ENCODE results near the gene P3R3URF. TPM values are rescaled to one million over a fixed set of nuclear protein-coding genes. Genes with fewer than 3 reads are reported as not detected.
A peak's percentile ranks its signal among the peaks of the same experiment; 100 is the strongest.

P3R3URF gene
- total RNA-seq, 1 donor from 2014 or later: not detected

DNA sequence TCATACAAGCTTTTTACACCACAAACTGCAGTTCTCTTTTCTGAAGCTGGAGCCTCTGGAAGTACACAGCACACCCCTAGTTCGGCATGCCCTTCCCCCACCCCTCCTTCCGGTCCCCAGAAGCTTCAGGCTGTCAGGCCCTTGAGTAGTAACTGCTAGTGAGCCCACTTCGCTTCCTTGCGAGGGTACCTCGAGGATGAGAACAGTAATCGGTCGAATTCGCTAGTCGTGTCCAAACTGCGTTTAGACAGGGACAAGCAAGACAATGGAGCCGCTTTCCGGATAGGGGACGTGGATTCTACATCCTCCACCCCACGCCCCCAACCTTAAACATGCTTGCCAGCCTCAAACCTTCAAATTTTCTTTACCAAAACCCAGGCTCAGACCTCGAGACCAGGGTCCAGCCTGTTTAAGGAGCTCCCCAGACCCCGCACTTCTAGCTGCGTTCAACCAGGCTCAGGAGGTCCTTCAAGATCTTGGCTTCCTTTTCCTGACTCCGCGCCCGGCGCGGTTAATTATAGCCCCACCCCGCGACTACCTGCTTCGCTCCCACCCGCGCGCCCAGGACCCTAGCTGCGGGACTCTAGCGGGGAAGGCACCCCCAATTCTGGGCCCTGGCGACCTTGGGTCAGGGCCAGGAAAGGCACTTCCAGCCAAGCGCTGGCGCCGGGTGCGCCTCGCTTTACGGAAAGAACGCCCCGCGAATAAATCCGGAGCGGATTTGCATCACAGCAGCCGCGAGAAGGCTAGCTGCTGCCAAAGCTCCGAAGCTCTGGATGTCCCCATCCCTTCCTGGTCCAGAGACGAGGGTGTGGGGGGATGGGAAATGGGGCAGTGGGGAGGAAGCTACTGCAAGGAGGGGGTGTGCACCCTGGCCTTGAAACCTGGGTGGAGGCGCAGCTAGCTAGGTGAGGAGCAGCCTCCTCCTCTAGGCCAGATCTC is 9.5 kb downstream of the P3R3URF start:
- H3K4me1 Mint-ChIP-seq (ENCODE audit: low read depth, unreplicated experiment): no peaks in the 10 kb centered on the region
- no peak overlapping the region for H3K9ac ChIP-seq (ENCODE audit: low read length)
- H3K27ac ChIP-seq (ENCODE audit: low read depth, low read length): no peak overlapping the region
- H3K27me3 ChIP-seq (ENCODE audit: insufficient read depth, low read length): peaks cover 28% of the 10 kb centered on the region
- DNase-seq (ENCODE audit: low read depth) (no peak), FAIRE-seq (no peak)
- TF ChIP-seq EZH2 (IDR thresholded peaks at IDR 0.05; ENCODE audit: insufficient read depth, low read length): peak; percentile 30
- TF ChIP-seq, protein P1, sequence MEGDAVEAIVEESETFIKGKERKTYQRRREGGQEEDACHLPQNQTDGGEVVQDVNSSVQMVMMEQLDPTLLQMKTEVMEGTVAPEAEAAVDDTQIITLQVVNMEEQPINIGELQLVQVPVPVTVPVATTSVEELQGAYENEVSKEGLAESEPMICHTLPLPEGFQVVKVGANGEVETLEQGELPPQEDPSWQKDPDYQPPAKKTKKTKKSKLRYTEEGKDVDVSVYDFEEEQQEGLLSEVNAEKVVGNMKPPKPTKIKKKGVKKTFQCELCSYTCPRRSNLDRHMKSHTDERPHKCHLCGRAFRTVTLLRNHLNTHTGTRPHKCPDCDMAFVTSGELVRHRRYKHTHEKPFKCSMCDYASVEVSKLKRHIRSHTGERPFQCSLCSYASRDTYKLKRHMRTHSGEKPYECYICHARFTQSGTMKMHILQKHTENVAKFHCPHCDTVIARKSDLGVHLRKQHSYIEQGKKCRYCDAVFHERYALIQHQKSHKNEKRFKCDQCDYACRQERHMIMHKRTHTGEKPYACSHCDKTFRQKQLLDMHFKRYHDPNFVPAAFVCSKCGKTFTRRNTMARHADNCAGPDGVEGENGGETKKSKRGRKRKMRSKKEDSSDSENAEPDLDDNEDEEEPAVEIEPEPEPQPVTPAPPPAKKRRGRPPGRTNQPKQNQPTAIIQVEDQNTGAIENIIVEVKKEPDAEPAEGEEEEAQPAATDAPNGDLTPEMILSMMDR (IDR thresholded peaks at IDR 0.05; ENCODE audit: insufficient read depth, low read depth, low read length): no peak
- peak overlapping the region; percentile 48 for H3K4me3 ChIP-seq (ENCODE audit: insufficient read depth, low read depth, low read length)
- no peaks in the 10 kb centered on the region for H3K4me1 ChIP-seq (ENCODE audit: insufficient read depth, low read length)
- no peaks in the 10 kb centered on the region for H3K79me2 ChIP-seq (ENCODE audit: insufficient read depth, low read length)
- H3K9me3 Mint-ChIP-seq (ENCODE audit: unreplicated experiment): peaks cover 1% of the 10 kb centered on the region
- no peaks in the 10 kb centered on the region for H3K9me3 ChIP-seq (ENCODE audit: insufficient read depth, low read depth, low read length)
- H2AFZ ChIP-seq (ENCODE audit: low read depth, low read length): peak overlapping the region; percentile 73
- H3K4me3 Mint-ChIP-seq (ENCODE audit: unreplicated experiment): no peak overlapping the region
- H3K27ac Mint-ChIP-seq (ENCODE audit: unreplicated experiment): no peak overlapping the region
- peak overlapping the region; percentile 86 for H3K4me2 ChIP-seq (ENCODE audit: low read length)
- H3K36me3 ChIP-seq (ENCODE audit: insufficient read depth, low read length): no peaks in the 10 kb centered on the region
- H3K27me3 Mint-ChIP-seq (ENCODE audit: low read depth, unreplicated experiment): peaks cover 52% of the 10 kb centered on the region
- peaks cover 4% of the 10 kb centered on the region for H3K36me3 Mint-ChIP-seq (ENCODE audit: low read depth, unreplicated experiment)
- H4K20me1 ChIP-seq (ENCODE audit: insufficient read depth, low read length): no peaks in the 10 kb centered on the region

GRCh38 chr1:46160212-46160611 is 16.1 kb downstream of the P3R3URF start:
- Histone ChIP-seq H4K20me1 (ENCODE audit: insufficient read depth, low read length) (no peaks in the 10 kb centered on the region), H3K36me3 (ENCODE audit: insufficient read depth, low read length) (no peaks in the 10 kb centered on the region), H3K79me2 (ENCODE audit: insufficient read depth, low read length) (no peaks in the 10 kb centered on the region), H3K27me3 (ENCODE audit: insufficient read depth, low read length) (peaks cover 11% of the 10 kb centered on the region), H2AFZ (ENCODE audit: low read depth, low read length) (no peak overlapping the region), H3K4me2 (ENCODE audit: low read length) (no peak overlapping the region), H3K27ac (ENCODE audit: low read depth, low read length) (no peak overlapping the region), H3K9ac (ENCODE audit: low read length) (no peak overlapping the region), H3K4me1 (ENCODE audit: insufficient read depth, low read length) (no peaks in the 10 kb centered on the region), H3K9me3 (ENCODE audit: insufficient read depth, low read depth, low read length) (no peaks in the 10 kb centered on the region), H3K4me3 (ENCODE audit: insufficient read depth, low read depth, low read length) (no peak overlapping the region)
- FAIRE-seq (no peak), DNase-seq (ENCODE audit: low read depth) (no peak)
- no peak for TF ChIP-seq EZH2 (IDR thresholded peaks at IDR 0.05; ENCODE audit: insufficient read depth, low read length)
- TF ChIP-seq, protein P1 (IDR thresholded peaks at IDR 0.05; ENCODE audit: insufficient read depth, low read depth, low read length): no peak
- Mint-ChIP-seq H3K4me3 (ENCODE audit: unreplicated experiment) (no peak overlapping the region), H3K9me3 (ENCODE audit: unreplicated experiment) (peaks cover 1% of the 10 kb centered on the region), H3K27me3 (ENCODE audit: low read depth, unreplicated experiment) (peaks cover 9% of the 10 kb centered on the region), H3K36me3 (ENCODE audit: low read depth, unreplicated experiment) (peaks cover 2% of the 10 kb centered on the region), H3K4me1 (ENCODE audit: low read depth, unreplicated experiment) (no peaks in the 10 kb centered on the region), H3K27ac (ENCODE audit: unreplicated experiment) (no peak overlapping the region)

DNA sequence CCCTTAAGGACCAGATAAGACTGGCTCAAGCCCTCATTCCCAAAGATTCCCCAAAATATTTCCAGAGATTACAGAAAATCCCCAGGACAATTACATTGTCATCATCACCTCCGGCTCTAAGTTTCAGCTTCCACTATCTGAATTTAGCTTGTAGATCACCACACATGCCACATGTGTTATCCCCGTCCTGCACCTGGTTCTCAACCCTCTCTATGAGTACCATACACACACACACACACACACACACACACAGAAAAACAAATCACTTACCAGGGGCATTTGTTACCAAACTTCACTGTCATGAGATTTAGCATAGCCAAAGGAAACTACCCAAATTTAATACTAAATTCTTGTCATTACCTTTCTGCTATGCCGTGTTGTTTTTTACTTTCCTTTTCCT is 16.8 kb downstream of the P3R3URF start:
- Mint-ChIP-seq H3K9me3 (ENCODE audit: unreplicated experiment) (no peaks in the 10 kb centered on the region), H3K4me3 (ENCODE audit: unreplicated experiment) (no peak overlapping the region), H3K27ac (ENCODE audit: unreplicated experiment) (no peak overlapping the region), H3K27me3 (ENCODE audit: low read depth, unreplicated experiment) (peaks cover 4% of the 10 kb centered on the region), H3K36me3 (ENCODE audit: low read depth, unreplicated experiment) (no peaks in the 10 kb centered on the region), H3K4me1 (ENCODE audit: low read depth, unreplicated experiment) (no peaks in the 10 kb centered on the region)
- Histone ChIP-seq H3K36me3 (ENCODE audit: insufficient read depth, low read length) (no peaks in the 10 kb centered on the region), H3K4me3 (ENCODE audit: insufficient read depth, low read depth, low read length) (no peak overlapping the region), H2AFZ (ENCODE audit: low read depth, low read length) (no peak overlapping the region), H3K9me3 (ENCODE audit: insufficient read depth, low read depth, low read length) (no peaks in the 10 kb centered on the region), H3K27me3 (ENCODE audit: insufficient read depth, low read length) (peaks cover 8% of the 10 kb centered on the region), H4K20me1 (ENCODE audit: insufficient read depth, low read length) (no peaks in the 10 kb centered on the region), H3K4me1 (ENCODE audit: insufficient read depth, low read length) (no peaks in the 10 kb centered on the region), H3K4me2 (ENCODE audit: low read length) (no peak overlapping the region), H3K27ac (ENCODE audit: low read depth, low read length) (no peak overlapping the region), H3K79me2 (ENCODE audit: insufficient read depth, low read length) (no peaks in the 10 kb centered on the region), H3K9ac (ENCODE audit: low read length) (no peak overlapping the region)
- FAIRE-seq (no peak), DNase-seq (ENCODE audit: low read depth) (no peak)
- TF ChIP-seq EZH2 (IDR thresholded peaks at IDR 0.05; ENCODE audit: insufficient read depth, low read length): no peak
- TF ChIP-seq, protein P1 (IDR thresholded peaks at IDR 0.05; ENCODE audit: insufficient read depth, low read depth, low read length): no peak
